ENCODE measurements around the gene CTDP1. TPM values are rescaled to one million over a fixed set of nuclear protein-coding genes. Genes with fewer than 3 reads are reported as not detected.

Gene CTDP1
- total RNA-seq, 1 experiment from 2014 or later: 20.3 TPM

DNA sequence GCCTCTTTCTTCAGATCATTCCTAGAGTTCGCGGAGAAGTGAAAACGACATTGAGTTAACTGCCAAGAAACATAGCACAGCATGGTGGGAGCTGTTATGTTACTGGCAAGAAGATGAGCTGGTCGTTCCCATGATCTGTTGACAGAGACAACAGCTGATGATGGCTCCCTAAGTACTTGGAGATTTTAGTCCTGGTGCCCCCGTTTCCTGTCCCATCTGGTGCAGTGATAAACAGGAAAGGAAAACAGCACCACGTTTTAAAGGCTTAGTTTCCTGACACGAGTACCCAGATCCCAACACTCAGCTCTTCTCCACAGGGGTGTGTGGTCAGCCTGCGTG is 61.7 kb downstream of the CTDP1 start:
- Mint-ChIP-seq H3K4me3 (ENCODE audit: unreplicated experiment) (no peak overlapping the region), H3K27me3 (ENCODE audit: insufficient read depth, unreplicated experiment) (no peaks in the 10 kb centered on the region), H3K9me3 (ENCODE audit: unreplicated experiment) (no peaks in the 10 kb centered on the region), H3K27ac (ENCODE audit: low read depth, unreplicated experiment) (peak overlapping the region; percentile 23), H3K4me1 (ENCODE audit: insufficient read depth, unreplicated experiment) (no peaks in the 10 kb centered on the region), H3K36me3 (ENCODE audit: insufficient read depth, unreplicated experiment) (peaks cover 33% of the 10 kb centered on the region)
- CTCF ChIA-PET: no interaction called here
- no peak for DNase-seq (ENCODE audit: unreplicated experiment)
- POLR2A ChIA-PET: no interaction called here
- intact Hi-C loops (cut with micrococcal nuclease): no loop called here
- TF ChIP-seq, protein P1, sequence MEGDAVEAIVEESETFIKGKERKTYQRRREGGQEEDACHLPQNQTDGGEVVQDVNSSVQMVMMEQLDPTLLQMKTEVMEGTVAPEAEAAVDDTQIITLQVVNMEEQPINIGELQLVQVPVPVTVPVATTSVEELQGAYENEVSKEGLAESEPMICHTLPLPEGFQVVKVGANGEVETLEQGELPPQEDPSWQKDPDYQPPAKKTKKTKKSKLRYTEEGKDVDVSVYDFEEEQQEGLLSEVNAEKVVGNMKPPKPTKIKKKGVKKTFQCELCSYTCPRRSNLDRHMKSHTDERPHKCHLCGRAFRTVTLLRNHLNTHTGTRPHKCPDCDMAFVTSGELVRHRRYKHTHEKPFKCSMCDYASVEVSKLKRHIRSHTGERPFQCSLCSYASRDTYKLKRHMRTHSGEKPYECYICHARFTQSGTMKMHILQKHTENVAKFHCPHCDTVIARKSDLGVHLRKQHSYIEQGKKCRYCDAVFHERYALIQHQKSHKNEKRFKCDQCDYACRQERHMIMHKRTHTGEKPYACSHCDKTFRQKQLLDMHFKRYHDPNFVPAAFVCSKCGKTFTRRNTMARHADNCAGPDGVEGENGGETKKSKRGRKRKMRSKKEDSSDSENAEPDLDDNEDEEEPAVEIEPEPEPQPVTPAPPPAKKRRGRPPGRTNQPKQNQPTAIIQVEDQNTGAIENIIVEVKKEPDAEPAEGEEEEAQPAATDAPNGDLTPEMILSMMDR (IDR thresholded peaks at IDR 0.05; ENCODE audit: unreplicated experiment): no peak
- no TSS peak for BruUV-seq (replicated peaks)

DNA sequence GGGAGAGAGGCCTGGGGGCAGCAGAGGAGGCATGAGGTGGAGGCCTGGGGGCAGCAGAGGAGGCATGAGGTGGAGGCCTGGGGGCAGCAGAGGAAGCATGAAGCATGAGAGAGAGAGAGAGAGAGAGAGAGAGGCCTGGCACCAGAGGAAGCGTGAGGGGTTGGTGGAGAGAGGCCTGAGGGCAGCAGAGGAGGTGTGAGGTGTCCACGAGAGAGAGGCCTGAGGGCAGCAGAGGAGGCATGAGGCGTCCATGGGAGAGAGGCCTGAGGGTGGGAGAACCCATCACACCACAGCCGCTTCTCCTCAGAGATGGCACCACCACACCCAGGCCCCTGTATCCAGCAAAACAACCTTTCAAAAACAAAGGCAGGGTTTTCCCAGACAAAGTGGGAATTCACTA is 62.5 kb downstream of the CTDP1 start:
- H3K27ac Mint-ChIP-seq (ENCODE audit: low read depth, unreplicated experiment): no peak overlapping the region
- BruUV-seq (replicated peaks): no TSS peak
- no peaks in the 10 kb centered on the region for H3K9me3 Mint-ChIP-seq (ENCODE audit: unreplicated experiment)
- peaks cover 33% of the 10 kb centered on the region for H3K36me3 Mint-ChIP-seq (ENCODE audit: insufficient read depth, unreplicated experiment)
- DNase-seq (ENCODE audit: unreplicated experiment): no peak
- TF ChIP-seq, protein P1 (IDR thresholded peaks at IDR 0.05; ENCODE audit: unreplicated experiment): no peak
- no peaks in the 10 kb centered on the region for H3K27me3 Mint-ChIP-seq (ENCODE audit: insufficient read depth, unreplicated experiment)
- ChIA-PET POLR2A (no interaction called here), CTCF (no interaction called here)
- H3K4me3 Mint-ChIP-seq (ENCODE audit: unreplicated experiment): no peak overlapping the region
- intact Hi-C loops (cut with micrococcal nuclease): no loop called here
- no peaks in the 10 kb centered on the region for H3K4me1 Mint-ChIP-seq (ENCODE audit: insufficient read depth, unreplicated experiment)

DNA sequence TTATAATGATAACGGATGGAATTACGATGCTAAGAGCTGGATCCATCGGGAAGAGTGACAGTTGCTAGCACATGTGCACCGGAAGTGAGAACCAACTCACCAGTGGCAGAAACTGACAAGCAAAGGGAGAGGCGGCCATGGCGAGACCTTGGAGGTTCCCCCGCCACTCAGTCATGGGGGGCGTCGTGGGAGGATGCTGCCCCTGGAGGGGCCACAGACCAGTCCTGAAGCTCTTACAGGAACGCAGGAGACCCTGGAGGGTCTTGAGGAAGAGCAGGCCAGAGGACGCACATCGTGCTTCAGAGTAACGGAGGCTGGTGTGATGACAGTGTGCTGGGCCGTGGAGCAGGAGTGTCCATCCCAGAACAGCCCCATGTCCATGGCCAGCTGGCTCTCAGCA is 65.0 kb downstream of the CTDP1 start:
- TF ChIP-seq, protein P1 (IDR thresholded peaks at IDR 0.05; ENCODE audit: unreplicated experiment): no peak
- no TSS peak for BruUV-seq (replicated peaks)

DNA sequence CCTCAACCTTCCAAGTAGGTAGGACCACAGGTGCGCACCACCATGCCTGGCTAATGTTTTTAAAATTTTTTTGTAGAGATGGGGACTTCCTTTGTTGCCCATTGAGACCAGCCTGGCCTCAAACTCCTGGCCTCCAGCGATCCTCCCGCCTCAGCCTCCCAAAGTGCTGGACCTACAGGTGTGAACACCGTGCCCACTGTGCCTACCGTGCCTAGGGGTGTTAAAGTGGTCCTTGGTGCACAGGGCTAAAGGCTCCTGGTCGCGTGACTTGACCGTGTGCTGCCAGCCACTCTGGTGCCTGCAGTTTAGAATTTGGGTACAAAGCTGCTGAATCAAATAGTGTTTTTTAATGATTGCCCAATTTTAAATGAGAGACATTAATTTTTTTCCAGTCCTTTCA is 67.1 kb downstream of the CTDP1 start:
- Mint-ChIP-seq H3K9me3 (ENCODE audit: unreplicated experiment) (no peaks in the 10 kb centered on the region), H3K27ac (ENCODE audit: low read depth, unreplicated experiment) (no peak overlapping the region), H3K4me3 (ENCODE audit: unreplicated experiment) (no peak overlapping the region), H3K36me3 (ENCODE audit: insufficient read depth, unreplicated experiment) (peaks cover 24% of the 10 kb centered on the region), H3K27me3 (ENCODE audit: insufficient read depth, unreplicated experiment) (no peaks in the 10 kb centered on the region), H3K4me1 (ENCODE audit: insufficient read depth, unreplicated experiment) (no peaks in the 10 kb centered on the region)
- ChIA-PET POLR2A (no interaction called here), CTCF (no interaction called here)
- intact Hi-C loops (cut with micrococcal nuclease): no loop called here
- TF ChIP-seq, protein P1 (IDR thresholded peaks at IDR 0.05; ENCODE audit: unreplicated experiment): no peak
- BruUV-seq (replicated peaks): no TSS peak
- DNase-seq (ENCODE audit: unreplicated experiment): no peak

More for the DNA sequence above, 65.0 kb downstream of the CTDP1 start:
- Mint-ChIP-seq H3K27me3 (ENCODE audit: insufficient read depth, unreplicated experiment) (no peaks in the 10 kb centered on the region), H3K4me1 (ENCODE audit: insufficient read depth, unreplicated experiment) (no peaks in the 10 kb centered on the region), H3K27ac (ENCODE audit: low read depth, unreplicated experiment) (no peak overlapping the region), H3K9me3 (ENCODE audit: unreplicated experiment) (no peaks in the 10 kb centered on the region), H3K36me3 (ENCODE audit: insufficient read depth, unreplicated experiment) (peaks cover 35% of the 10 kb centered on the region), H3K4me3 (ENCODE audit: unreplicated experiment) (no peak overlapping the region)
- intact Hi-C loops (cut with micrococcal nuclease): no loop called here
- POLR2A ChIA-PET: no interaction called here
- CTCF ChIA-PET: no interaction called here
- DNase-seq (ENCODE audit: unreplicated experiment): no peak
